AG04449 (cell line): ENCODE measurements around the gene FAM200B.
A peak's percentile ranks its signal among the peaks of the same experiment; 100 is the strongest.

Source experiments
- CTCF ChIA-PET: fragments of 350-600 bp; formaldehyde crosslinking; extraction: SDS; loops from one replicate; lab custom pipeline; 2021; ENCODE audit warnings: antibody characterized with exemption; lab: Yijun Ruan, JAX
- POLR2A ChIA-PET: fragments of 400-600, 350-600 bp; formaldehyde crosslinking; extraction: SDS; loops from one replicate; lab custom pipeline; 2020; ENCODE audit warnings: antibody characterized with exemption, inconsistent platforms; lab: Yijun Ruan, JAX
- DNase-seq: peaks from one replicate; pipeline ENCODE4 v3.0.0-alpha.2; 2010; ENCODE audit warnings: low read depth, low spot score
- H3K4me3 ChIP-seq: 2 replicates; pipeline ENCODE4 v1.5.1; 2011; ENCODE audit warnings: low read depth, mild to moderate bottlenecking, control low read depth, low read length
- CTCF ChIP-seq: IDR thresholded peaks from one replicate; pipeline ENCODE4 v1.5.1; 2011; ENCODE audit warnings: mild to moderate bottlenecking, moderate library complexity, low read length, control low read depth, inconsistent platforms; ENCODE audit not compliant: insufficient read depth; ENCODE audit errors: missing control alignments

The FAM200B gene

DNA sequence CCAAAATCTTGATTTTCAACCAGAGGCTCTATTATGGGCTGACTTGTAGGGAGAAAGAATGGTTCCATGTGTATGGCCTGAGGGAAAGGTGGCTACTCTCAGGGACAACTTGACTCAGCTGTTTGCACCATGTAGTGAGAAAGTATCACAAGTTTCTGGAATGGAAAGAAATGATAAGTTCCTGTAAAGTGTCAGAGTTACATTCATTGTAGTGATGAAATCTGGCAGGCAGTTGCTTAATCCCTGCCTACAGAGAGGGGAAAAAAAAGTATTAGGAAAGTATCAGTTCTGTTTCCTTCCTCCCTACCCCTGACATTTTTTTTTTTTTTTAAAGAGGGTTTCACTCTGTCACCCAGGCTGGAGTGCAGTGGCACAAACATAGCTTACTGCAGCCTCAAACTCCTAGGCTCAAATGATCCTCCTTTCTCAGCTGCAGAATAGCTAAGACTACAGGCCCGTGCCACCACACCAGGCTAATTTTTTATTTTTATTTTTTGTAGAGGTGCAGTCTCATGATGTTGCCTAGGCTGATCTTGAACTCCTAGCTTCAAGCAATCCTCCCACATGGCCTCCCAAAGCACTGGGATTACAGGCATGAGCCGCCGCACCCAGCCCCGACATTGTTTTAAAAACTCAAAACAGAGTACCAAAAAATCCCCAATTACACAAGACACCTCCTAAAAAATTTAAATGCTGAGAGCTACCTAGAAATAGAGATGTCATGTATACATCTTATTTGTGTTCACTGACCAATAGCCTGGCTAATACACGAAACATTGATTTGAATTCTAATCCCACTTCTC lies 21.7 kb upstream of the FAM200B start:
- no peak for TF ChIP-seq CTCF
- ChIA-PET CTCF (no interaction called here), POLR2A (no interaction called here)
- no peak overlapping the region for H3K4me3 ChIP-seq
- peak; percentile 37 for DNase-seq

DNA sequence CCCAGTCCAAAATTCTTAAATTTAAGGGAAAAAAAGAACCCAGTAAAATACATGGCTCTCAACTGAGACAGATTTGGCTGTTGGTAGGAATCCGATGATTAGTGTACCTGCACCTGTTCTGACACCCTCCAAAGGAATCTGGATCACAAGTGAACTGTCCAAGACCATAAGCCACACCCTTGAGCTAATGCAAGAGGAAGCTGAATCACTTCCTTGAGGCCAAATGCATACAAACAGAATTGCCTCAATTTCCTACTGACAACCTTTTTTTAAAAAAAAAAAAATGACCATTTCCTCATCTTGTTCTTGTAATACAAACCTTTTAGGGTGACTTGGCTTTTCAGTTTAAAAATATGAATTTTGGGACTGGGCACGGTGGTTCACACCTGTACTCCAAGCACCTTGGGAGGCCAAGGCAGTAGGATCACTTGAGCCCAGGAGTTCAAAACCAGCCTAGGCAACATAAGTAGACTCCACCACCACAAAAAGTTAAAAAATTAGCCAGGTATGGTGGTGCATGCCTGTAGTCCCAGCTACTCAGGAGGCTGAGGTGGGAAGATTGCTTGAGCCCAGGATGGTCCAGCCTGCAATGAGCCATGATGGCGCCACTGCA lies 15.8 kb upstream of the FAM200B start:
- H3K4me3 ChIP-seq, result no peak overlapping the region
- TF ChIP-seq CTCF, result no peak
- CTCF ChIA-PET, result interaction anchor here (1.6 kb wide), 1 partner anchor 8 kb away, joined by 4 read pairs; no protein-coding TSS in a partner anchor
- POLR2A ChIA-PET, result no interaction called here
- DNase-seq, result no peak

GRCh38 chr4:15667006-15667405 lies 14.6 kb upstream of the FAM200B start:
- no peak for DNase-seq
- POLR2A ChIA-PET, result no interaction called here
- no peak overlapping the region for H3K4me3 ChIP-seq
- no peak for TF ChIP-seq CTCF
- CTCF ChIA-PET, result interaction anchor here (0.5 to 1.2 kb wide), 2 partner anchors 11 to 63 kb away, joined by 3 read pairs; no protein-coding TSS in a partner anchor

DNA sequence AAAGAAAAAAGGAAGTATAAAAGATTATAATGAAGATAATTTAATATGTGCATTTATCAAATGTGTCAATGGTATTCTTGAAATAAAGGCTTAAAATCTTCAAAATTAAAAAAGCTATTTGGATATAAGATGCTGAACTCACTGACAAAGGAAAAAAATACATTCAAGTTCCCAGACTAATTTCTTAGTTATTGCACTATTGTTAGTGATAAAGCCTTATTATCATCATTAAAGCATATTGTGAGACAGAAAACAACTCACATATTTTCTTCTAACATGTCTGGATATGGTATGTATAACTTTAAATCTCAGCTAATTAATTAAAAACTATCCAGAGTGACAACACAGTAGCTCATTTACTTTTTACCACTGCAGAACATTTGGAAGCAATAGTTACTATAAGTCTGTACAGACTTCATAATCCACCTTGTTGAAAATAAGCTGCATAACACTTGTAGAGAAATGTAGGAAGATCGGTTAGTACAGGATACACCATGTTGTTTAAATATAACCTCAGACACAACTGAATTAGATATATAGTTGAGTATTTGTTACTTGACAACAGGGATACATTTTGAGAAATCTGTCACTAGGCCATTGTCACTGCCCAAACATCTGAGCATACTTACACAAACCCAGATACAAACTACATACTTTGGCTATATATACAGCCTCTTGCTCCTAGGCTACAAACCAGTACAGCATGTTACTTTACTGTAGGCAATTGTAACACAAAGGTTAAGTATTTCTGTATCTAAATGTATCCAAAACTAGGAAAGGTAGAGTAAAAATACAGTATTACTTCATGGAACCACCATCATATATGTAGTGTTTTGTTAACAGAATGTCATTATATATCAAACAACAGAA lies 12.8 kb upstream of the FAM200B start:
- ChIA-PET CTCF (no interaction called here), POLR2A (interaction anchor here (0.6 kb wide), 1 partner anchor 26 kb away, joined by 3 read pairs; no protein-coding TSS in a partner anchor)
- no peak overlapping the region for H3K4me3 ChIP-seq
- no peak for DNase-seq
- no peak for TF ChIP-seq CTCF

DNA sequence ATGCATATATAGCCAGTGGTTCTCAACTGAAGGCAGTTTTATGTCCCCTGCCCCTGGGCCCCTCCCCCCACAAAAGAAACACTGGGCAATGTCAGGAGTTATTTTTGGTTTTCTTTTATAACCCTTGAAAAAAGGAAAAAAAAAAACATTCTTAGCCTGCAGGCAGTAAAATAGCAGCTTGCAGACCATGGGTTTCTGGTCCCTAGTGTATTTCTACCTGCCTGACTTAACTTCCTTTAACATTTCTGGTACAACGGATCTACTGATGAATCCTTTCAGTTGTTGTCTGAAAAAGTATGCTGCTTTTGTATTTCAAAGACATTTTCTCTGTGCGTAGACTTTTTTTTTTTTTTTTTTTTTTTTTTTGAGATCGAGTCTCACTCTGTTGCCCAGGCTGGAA lies 11.1 kb upstream of the FAM200B start:
- POLR2A ChIA-PET, result no interaction called here
- CTCF ChIA-PET, result no interaction called here
- no peak for TF ChIP-seq CTCF
- no peak overlapping the region for H3K4me3 ChIP-seq
- DNase-seq, result no peak
